A549 (cell line): ENCODE measurements around the gene TXNDC2. TPM values are rescaled to one million over a fixed set of nuclear protein-coding genes. Genes with fewer than 3 reads are reported as not detected.
A peak's percentile ranks its signal among the peaks of the same experiment; 100 is the strongest.

Source experiments
- ATAC-seq, 2 experiments: fragments of 200-7000 bp in 1 of 2; fragments of >200 bp in 1 of 2; cut with Nextera tagmentation in 1 of 2; cut with Tn5 transposase in 1 of 2; 3 replicates each; pipeline versions ENCODE4 v1.8.0 to v1.9.1; 2018 to 2020; ENCODE audit warnings: mild to moderate bottlenecking in 1 of 2, moderate library complexity in 1 of 2
- CTCF ChIA-PET: fragments of 300-600 bp; sonication (Branson Sonifier 250); formaldehyde crosslinking; extraction: SDS; loops from one replicate; lab custom pipeline; 2021; ENCODE audit warnings: antibody characterized with exemption, inconsistent platforms; lab: Yijun Ruan, JAX
- POLR2A ChIA-PET: fragments of 350-600 bp; formaldehyde crosslinking; extraction: SDS; loops from one replicate; lab custom pipeline; 2021; ENCODE audit warnings: antibody characterized with exemption, inconsistent platforms; lab: Yijun Ruan, JAX
- DNase-seq, 2 experiments: peaks; one replicate each; pipeline versions ENCODE4 v3.0.0 to v3.0.0-alpha.2; 2011 to 2016; ENCODE audit warnings: low read depth in 1 of 2, low spot score in 1 of 2
- FAIRE-seq: peaks from 2 replicates; lab custom pipeline; 2011; peaks lifted over from hg19 to GRCh38; lab: Jason Lieb, UNC
- H3K27ac ChIP-seq, 2 experiments: fragments of >200 bp; sonication (Bioruptor Twin); formaldehyde crosslinking; 3 replicates each; pipeline ENCODE4 v1.5.1; 2016 to 2017
- H3K4me1 ChIP-seq: fragments of >200 bp; sonication (Bioruptor Twin); formaldehyde crosslinking; 3 replicates; pipeline ENCODE4 v1.6.1; 2016
- H3K4me2 ChIP-seq: fragments of >200 bp; sonication (Bioruptor Twin); formaldehyde crosslinking; 3 replicates; pipeline ENCODE4 v1.6.1; 2016
- H3K4me3 ChIP-seq: fragments of >200 bp; sonication (Bioruptor Twin); formaldehyde crosslinking; 3 replicates; pipeline ENCODE4 v1.5.1; 2016
- H3K9me3 ChIP-seq: fragments of >200 bp; sonication (Bioruptor Twin); formaldehyde crosslinking; 3 replicates; pipeline ENCODE4 v1.6.1; 2016
- ATOH8 ChIP-seq: fragments of 250-450 bp; sonication (Bioruptor Pico); IDR thresholded peaks from 2 replicates; pipeline ENCODE4 v1.5.0; 2020; ENCODE audit warnings: low read depth, mild to moderate bottlenecking, moderate library complexity
- BCL3 ChIP-seq: fragments of >200 bp; sonication (Bioruptor Twin); formaldehyde crosslinking; IDR thresholded peaks from 3 replicates; pipeline ENCODE4 v1.6.1; 2016
- BHLHE40 ChIP-seq: IDR thresholded peaks from 2 replicates; pipeline ENCODE4 v1.6.1; 2012; ENCODE audit warnings: low read depth, low read length, inconsistent platforms
- CBX2 ChIP-seq: fragments of 200-600 bp; sonication (generic); IDR thresholded peaks from 2 replicates; pipeline ENCODE4 v1.6.1; 2016; ENCODE audit warnings: low read depth, mild to moderate bottlenecking, borderline replicate concordance
- CEBPB ChIP-seq, 2 experiments: fragments of >200 bp in 1 of 2; sonication (Bioruptor Twin) in 1 of 2; formaldehyde crosslinking in 1 of 2; IDR thresholded peaks; 2 replicates each; pipeline ENCODE4 v1.6.1; 2012 to 2016
- EHF ChIP-seq: fragments of 250-450 bp; sonication (Bioruptor Pico); IDR thresholded peaks from 2 replicates; pipeline ENCODE4 v1.5.0; 2020; ENCODE audit warnings: mild to moderate bottlenecking
- EHMT2 ChIP-seq: fragments of 200-600 bp; sonication (generic); IDR thresholded peaks from 2 replicates; pipeline ENCODE4 v1.6.1; 2016; ENCODE audit warnings: antibody characterized with exemption, low read depth, mild to moderate bottlenecking, moderate library complexity
- FOSL2 ChIP-seq, 2 experiments: fragments of 450-650 bp in 1 of 2; fragments of >200 bp in 1 of 2; sonication (Bioruptor Twin) in 1 of 2; formaldehyde crosslinking; IDR thresholded peaks; 2 replicates each; pipeline versions ENCODE4 v1.5.0 to v1.6.1; 2016 to 2020; ENCODE audit warnings: mild to moderate bottlenecking in 1 of 2, moderate library complexity in 1 of 2
- HOXA7 ChIP-seq: fragments of 250-450 bp; sonication (Bioruptor Pico); IDR thresholded peaks from 2 replicates; pipeline ENCODE4 v1.5.0; 2020; ENCODE audit warnings: mild to moderate bottlenecking, moderate library complexity
- JUN ChIP-seq, 2 experiments: fragments of >200 bp; sonication (Bioruptor Twin); formaldehyde crosslinking; IDR thresholded peaks; 2 replicates in 1 of 2; 3 replicates in 1 of 2; pipeline ENCODE4 v1.6.1; 2016 to 2017
- MAFK ChIP-seq: fragments of 450-650 bp; IDR thresholded peaks from 2 replicates; pipeline ENCODE4 v1.6.1; 2014; ENCODE audit not compliant: partially characterized antibody
- NFE2L2 ChIP-seq: fragments of 150-350 bp; conservative IDR thresholded peaks from 2 replicates; pipeline ENCODE4 v1.6.1; 2014; ENCODE audit warnings: low read length
- PHF8 ChIP-seq: fragments of 200-600 bp; sonication (generic); IDR thresholded peaks from 2 replicates; pipeline ENCODE4 v1.6.1; 2016; ENCODE audit warnings: low read depth, mild to moderate bottlenecking, antibody characterized with exemption, moderate library complexity, borderline replicate concordance
- POLR2AphosphoS2 ChIP-seq: conservative IDR thresholded peaks from 2 replicates; pipeline ENCODE4 v1.6.1; 2012; ENCODE audit warnings: low read length, improper control_type of control experiment, inconsistent platforms
- RCOR1 ChIP-seq: fragments of 150-350 bp; IDR thresholded peaks from 2 replicates; pipeline ENCODE4 v1.6.1; 2014; ENCODE audit warnings: antibody characterized with exemption, low read length, low read depth
- RNF2 ChIP-seq: fragments of 200-600 bp; sonication (generic); IDR thresholded peaks from 2 replicates; pipeline ENCODE4 v1.6.1; 2016; ENCODE audit warnings: low read depth, mild to moderate bottlenecking, antibody characterized with exemption, moderate library complexity, borderline replicate concordance
- SREBF2 ChIP-seq: fragments of 450-650 bp; IDR thresholded peaks from 2 replicates; pipeline ENCODE4 v1.6.1; 2014; ENCODE audit warnings: mild to moderate bottlenecking, moderate library complexity
- WGBS: methylation state at CpG from one replicate; pipeline ENCODE4 v1.1.6; 2017; ENCODE audit errors: missing lambda C conversion rate; 5-methylcytosine and 5-hydroxymethylcytosine counted together
- polyA plus RNA-seq, 4 experiments: library from polyadenylated mRNA; depleted of rRNA in 3 of 4; stranded (reverse); fragments of >200 nt; fragmentation: RNase III in 1 of 4; extraction: RNeasy Plus Mini Kit Qiagen cat#74134 plus additional on column Dnase treatment in 1 of 4; gene quantifications; 2 replicates in 3 of 4; 3 replicates in 1 of 4; pipeline ENCODE4 v1.2.3, GENCODE V29; 2011 to 2017
- TF ChIP-seq, protein P1 (sequence below): IDR thresholded peaks from 2 replicates; pipeline ENCODE4 v1.6.1; 2012

The TXNDC2 gene
- polyA plus RNA-seq, 2 of the 4 experiments (the other 2 are of a cell fraction): 0.06 to 0.16 TPM

DNA sequence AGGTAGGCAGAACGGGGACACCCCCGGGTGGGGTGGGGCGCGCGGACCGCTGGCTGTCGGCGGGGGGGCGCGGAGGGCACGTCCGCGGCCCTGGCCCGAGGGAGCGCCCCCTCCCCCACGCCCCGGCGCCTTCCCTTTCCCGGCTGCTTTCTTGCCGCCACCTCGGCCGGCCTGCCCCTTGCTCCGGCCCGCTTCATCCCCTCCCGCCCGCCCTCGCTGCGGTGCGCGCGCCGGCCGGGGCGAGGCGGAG is 28.5 kb downstream of the TXNDC2 start:
- ChIA-PET POLR2A (interaction anchor here (0.6 to 2.4 kb wide), 4 partner anchors 15 to 116 kb away, joined by 4 to 10 read pairs (median 6); no protein-coding TSS in a partner anchor), CTCF (interaction anchor here (1.4 kb wide), 1 partner anchor 37 kb away, joined by 9 read pairs; no protein-coding TSS in a partner anchor)
- ATAC-seq: peak in 1 of 2 experiments; percentile 26; a peak in 4 of 6 replicates
- Histone ChIP-seq H3K27ac (peak overlapping the region; percentile 97 to 98), H3K4me3 (peak overlapping the region; percentile 93), H3K4me2 (peak overlapping the region; percentile 82; the same call in 1 of the 3 replicates), H3K4me1 (peaks cover 35% of the 10 kb centered on the region), H3K9me3 (no peaks in the 10 kb centered on the region)
- 0 out of 2 replicates have a peak, but pooled peaks have one; percentile 33 for TF ChIP-seq PHF8
- no peak for TF ChIP-seq EHF
- TF ChIP-seq BCL3: 0 out of 3 replicates have a peak, but pooled peaks have one; percentile 7
- no peak for TF ChIP-seq RCOR1
- DNase-seq: no peak
- no peak for FAIRE-seq
- no CpG with 5 or more reads among the region's 35 CpGs for WGBS

GRCh38 chr18:9914584-9915290 is 29.0 kb downstream of the TXNDC2 start:
- Histone ChIP-seq H3K4me1 (peaks cover 40% of the 10 kb centered on the region), H3K4me2 (peak overlapping the region; percentile 82), H3K9me3 (no peaks in the 10 kb centered on the region), H3K27ac (peak overlapping the region; percentile 97 to 98), H3K4me3 (peak overlapping the region; percentile 93)
- 2% methylated on average over 29 of the region's 77 CpGs for WGBS
- FAIRE-seq: no peak
- TF ChIP-seq HOXA7 (CRISPR knock-in tag): no peak
- TF ChIP-seq, protein P1, sequence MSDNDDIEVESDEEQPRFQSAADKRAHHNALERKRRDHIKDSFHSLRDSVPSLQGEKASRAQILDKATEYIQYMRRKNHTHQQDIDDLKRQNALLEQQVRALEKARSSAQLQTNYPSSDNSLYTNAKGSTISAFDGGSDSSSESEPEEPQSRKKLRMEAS: peak; percentile 45; the same call in 1 of the 2 replicates
- no peak for TF ChIP-seq FOSL2 (IDR thresholded peaks at IDR 0.05)
- TF ChIP-seq FOSL2 (CRISPR knock-in tag; IDR thresholded peaks at IDR 0.05): peak; percentile 56; the same call in 1 of the 2 replicates
- POLR2A ChIA-PET: interaction anchor here (0.9 to 2.4 kb wide), 2 partner anchors 45 to 86 kb away, joined by 3 to 10 read pairs; no protein-coding TSS in a partner anchor
- CTCF ChIA-PET: interaction anchor here (0.8 to 1.5 kb wide), 8 partner anchors 12 to 204 kb away, joined by 3 to 9 read pairs (median 3); no protein-coding TSS in a partner anchor
- ATAC-seq: peak; percentile 53 to 66
- peak; percentile 42 to 76 for DNase-seq

GRCh38 chr18:9915291-9916076 is 29.7 kb downstream of the TXNDC2 start:
- POLR2A ChIA-PET: interaction anchor here (0.9 to 2.4 kb wide), 2 partner anchors 45 to 87 kb away, joined by 3 to 10 read pairs; no protein-coding TSS in a partner anchor
- FAIRE-seq: no peak
- Histone ChIP-seq H3K4me1 (peaks cover 48% of the 10 kb centered on the region), H3K9me3 (no peaks in the 10 kb centered on the region), H3K27ac (peak overlapping the region; percentile 97 to 98), H3K4me3 (peak overlapping the region; percentile 93), H3K4me2 (peak overlapping the region; percentile 82)
- CTCF ChIA-PET: interaction anchor here (0.8 to 1.5 kb wide), 7 partner anchors 11 to 205 kb away, joined by 3 read pairs; no protein-coding TSS in a partner anchor
- no peak for ATAC-seq
- 4% methylated on average over 5 of the region's 5 CpGs for WGBS
- no peak for DNase-seq
- TF ChIP-seq SREBF2 (no peak), MAFK (peak; percentile 37), CBX2 (no peak), CEBPB (IDR thresholded peaks at IDR 0.05) (peak in 1 of 2 experiments; percentile 27; a peak in 1 of 4 replicates), EHF (no peak), EHMT2 (no peak), HOXA7 (CRISPR knock-in tag) (no peak), RCOR1 (no peak), JUN (IDR thresholded peaks at IDR 0.05) (no peak), BHLHE40 (no peak), POLR2AphosphoS2 (no peak), NFE2L2 (no peak), ATOH8 (CRISPR knock-in tag) (no peak), RNF2 (no peak)
